HG03432 (cell line): ENCODE results near the gene ABHD17B.

Experiments
- ATAC-seq: cut with Tn5 transposase; IDR thresholded peaks from one replicate; pipeline ENCODE4 v1.9.1; 2021; ENCODE audit warnings: mild to moderate bottlenecking, moderate library complexity; ENCODE audit not compliant: unreplicated experiment

ABHD17B gene

GRCh38 chr9:71879644-71880174 lies 31.3 kb downstream of the ABHD17B start:
- ATAC-seq: no peak

GRCh38 chr9:71878327-71879274 lies 32.4 kb downstream of the ABHD17B start:
- no peak for ATAC-seq

- no peak for ATAC-seq
Measured at GRCh38 chr9:71876829-71877228, 34.2 kb downstream of the ABHD17B start.

- no peak for ATAC-seq
Measured at GRCh38 chr9:71876106-71876505, 34.9 kb downstream of the ABHD17B start.

DNA sequence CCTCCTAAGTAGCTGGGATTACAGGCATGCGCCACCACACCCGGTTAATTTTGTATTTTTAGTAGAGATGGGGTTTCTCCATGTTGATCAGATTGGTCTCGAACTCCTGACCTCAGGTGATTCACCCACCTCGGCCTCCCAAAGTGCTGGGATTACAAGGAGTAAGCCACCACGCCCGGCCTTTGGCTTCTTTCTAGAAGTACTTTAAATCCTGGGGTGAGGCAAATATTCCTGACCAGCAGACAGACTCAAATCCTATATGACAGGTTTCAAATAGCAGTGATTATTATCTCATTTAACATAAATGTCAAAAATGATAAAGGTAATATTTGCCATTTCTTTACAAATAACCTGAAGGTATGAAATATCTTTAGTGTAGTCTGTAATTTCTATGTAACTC lies 35.6 kb downstream of the ABHD17B start:
- no peak for ATAC-seq

DNA sequence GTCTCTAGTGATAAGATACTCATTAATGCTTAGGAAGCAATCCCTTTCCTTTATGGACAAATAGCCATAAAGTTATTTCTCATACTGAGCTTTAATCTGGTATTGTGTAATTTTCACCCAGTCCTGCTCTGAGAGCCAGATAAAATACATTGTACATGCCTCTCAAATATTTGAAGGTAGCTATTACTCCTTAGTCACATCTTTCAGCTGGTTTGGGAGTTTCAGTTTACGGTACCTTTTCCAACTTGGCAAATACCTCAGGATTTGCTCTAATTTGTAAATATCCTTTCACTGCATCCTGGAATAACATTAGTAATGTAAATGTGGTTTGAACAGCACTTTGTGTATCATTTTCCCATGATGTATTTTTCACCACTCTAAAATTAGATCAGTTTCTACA lies 47.4 kb downstream of the ABHD17B start:
- no peak for ATAC-seq

DNA sequence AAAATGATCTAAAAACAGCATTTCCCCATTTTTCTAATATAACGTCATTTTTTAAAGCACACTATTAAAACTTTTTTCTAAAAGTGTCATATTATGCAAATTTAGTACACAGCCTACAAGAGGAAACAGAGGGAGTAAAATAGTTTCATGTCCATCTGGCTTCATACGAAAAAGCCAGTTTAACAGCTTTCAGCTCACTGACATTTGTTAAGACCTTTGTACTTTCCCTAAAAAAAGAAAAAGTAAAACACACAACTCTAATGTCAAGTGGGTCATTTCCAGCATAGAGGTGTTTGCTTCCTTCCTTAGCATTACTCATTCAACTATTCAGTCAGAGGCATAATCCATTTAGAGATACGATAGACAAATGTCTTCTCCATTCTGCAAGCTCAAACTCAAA lies 49.4 kb downstream of the ABHD17B start:
- ATAC-seq: no peak

DNA sequence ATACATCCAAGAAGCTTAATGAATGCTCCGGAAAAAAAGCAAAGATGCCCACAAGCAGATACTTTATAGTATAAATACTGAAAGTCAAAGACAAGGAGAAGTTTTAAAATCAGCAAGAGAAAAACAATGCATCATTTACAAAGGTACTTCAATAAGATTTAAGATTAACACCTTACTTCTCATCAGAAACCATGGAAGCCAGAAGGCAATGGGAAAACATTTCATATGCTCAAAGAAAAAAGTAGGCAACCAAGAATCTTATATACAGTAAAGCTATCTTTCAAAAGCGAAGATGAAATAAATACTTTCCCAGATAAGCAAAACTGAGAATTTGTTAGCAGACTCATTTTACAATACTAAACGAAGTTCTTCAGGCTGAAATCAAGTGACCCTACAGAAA lies 51.1 kb downstream of the ABHD17B start:
- no peak for ATAC-seq

GRCh38 chr9:71858812-71859211 lies 52.2 kb downstream of the ABHD17B start:
- ATAC-seq: peak; percentile 91

- no peak for ATAC-seq
Measured at GRCh38 chr9:71858102-71858798, 52.7 kb downstream of the ABHD17B start.

- no peak for ATAC-seq
Measured at GRCh38 chr9:71857159-71857558, 53.8 kb downstream of the ABHD17B start.

GRCh38 chr9:71854811-71855210 lies 56.2 kb downstream of the ABHD17B start:
- no peak for ATAC-seq

DNA sequence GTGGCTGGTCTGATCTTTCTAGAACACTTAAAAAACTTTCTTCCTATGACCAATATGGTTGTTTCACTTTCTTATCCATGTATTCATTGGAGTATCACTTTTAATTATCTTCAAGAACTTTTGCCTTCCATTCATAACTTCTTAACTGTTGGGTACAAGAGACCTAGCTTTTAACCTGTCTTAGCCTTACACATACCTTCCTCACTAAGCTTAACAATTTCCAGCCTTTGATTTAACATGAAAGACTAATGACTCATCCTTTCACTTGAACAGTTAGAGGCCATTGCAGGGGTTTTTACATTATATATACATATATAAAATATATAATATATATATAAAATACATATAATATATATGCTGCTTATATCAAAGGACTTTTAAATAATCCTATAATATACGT lies 57.9 kb downstream of the ABHD17B start:
- ATAC-seq: no peak

GRCh38 chr9:71850996-71851395 lies 60.0 kb downstream of the ABHD17B start:
- no peak for ATAC-seq

DNA sequence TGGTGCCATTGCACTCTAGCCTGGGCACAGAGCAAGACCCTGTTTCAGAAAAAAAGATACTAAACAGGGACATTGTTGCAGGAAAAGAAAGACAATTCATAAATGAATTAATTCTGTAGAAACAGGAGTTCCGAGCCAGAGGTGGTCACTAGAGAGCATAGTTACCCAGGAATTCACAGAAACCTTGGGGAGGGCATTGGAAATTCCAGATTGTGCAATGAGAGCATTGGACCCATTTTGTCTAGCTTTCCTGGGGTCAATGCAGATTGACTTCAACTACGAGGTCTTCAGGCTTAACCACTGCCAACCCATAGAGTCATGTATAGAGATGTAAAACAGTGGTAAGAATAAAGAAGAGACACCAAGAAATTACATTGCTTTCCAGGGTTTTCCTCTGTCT lies 63.1 kb downstream of the ABHD17B start:
- ATAC-seq: no peak

GRCh38 chr9:71844808-71845207 lies 66.2 kb downstream of the ABHD17B start:
- ATAC-seq: no peak

GRCh38 chr9:71839668-71840067 lies 71.3 kb downstream of the ABHD17B start:
- ATAC-seq: no peak

- no peak for ATAC-seq
Measured at GRCh38 chr9:71835596-71835995, 75.4 kb downstream of the ABHD17B start.

DNA sequence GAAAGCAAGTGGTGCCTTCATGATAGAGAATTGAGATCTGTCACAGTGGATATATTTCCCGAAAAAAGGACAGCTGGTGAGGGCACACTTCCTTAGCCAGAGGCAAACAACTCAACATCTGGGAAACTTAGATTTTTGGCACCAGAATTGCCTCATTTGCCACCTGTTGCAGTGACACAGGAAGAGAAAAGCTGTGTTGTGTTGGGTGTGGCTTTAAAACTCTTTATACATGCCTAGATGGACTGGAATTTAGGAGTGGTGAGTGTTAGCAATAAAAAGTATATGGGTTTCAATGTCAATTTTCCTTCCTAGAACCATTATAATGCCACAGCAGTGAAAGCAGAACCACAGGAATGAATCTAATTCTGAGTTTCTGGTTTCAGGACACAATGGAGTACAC lies 80.1 kb downstream of the ABHD17B start:
- ATAC-seq: no peak

- no peak for ATAC-seq
Measured at GRCh38 chr9:71830153-71830552, 80.8 kb downstream of the ABHD17B start.

GRCh38 chr9:71826279-71826678 lies 84.7 kb downstream of the ABHD17B start:
- no peak for ATAC-seq

- ATAC-seq: no peak
Measured at GRCh38 chr9:71824257-71824656, 86.7 kb downstream of the ABHD17B start.
